Measurements from ENCODE around the gene ARL16. TPM values are rescaled to one million over a fixed set of nuclear protein-coding genes. Genes with fewer than 3 reads are reported as not detected.

The ARL16 gene
- total and polyA plus RNA-seq, 3 donors from 2014 or later: 35.7 to 55.8 (median 44.2) TPM

- TF ChIP-seq CTCF (IDR thresholded peaks at IDR 0.05) (no peak), POLR2A (IDR thresholded peaks at IDR 0.05) (no peak)
- Histone ChIP-seq H3K27me3 (no peaks in the 10 kb centered on the region), H3K4me3 (no peak overlapping the region), H3K9me3 (no peaks in the 10 kb centered on the region), H3K4me1 (no peaks in the 10 kb centered on the region), H3K27ac (no peak overlapping the region), H3K36me3 (ENCODE audit: low read depth, missing control alignments) (no peaks in the 10 kb centered on the region)
- no peak for DNase-seq
- 79 to 80% methylated on average over 5 of the region's 5 CpGs for WGBS, 2 donors
- intact Hi-C loops (cut with DNase I; ENCODE audit: low total_unique reads): no loop called here
Observed at GRCh38 chr17:81659038-81659437, 24.6 kb downstream of the ARL16 start.

- Histone ChIP-seq H3K27ac (no peak overlapping the region), H3K9me3 (no peaks in the 10 kb centered on the region), H3K36me3 (ENCODE audit: low read depth, missing control alignments) (no peaks in the 10 kb centered on the region), H3K27me3 (no peaks in the 10 kb centered on the region), H3K4me1 (no peaks in the 10 kb centered on the region), H3K4me3 (no peak overlapping the region)
- intact Hi-C loops (cut with DNase I; ENCODE audit: low total_unique reads): no loop called here
- 76 to 89% methylated on average over 3 to 4 of the region's 4 CpGs for WGBS, 2 donors
- DNase-seq: no peak
- TF ChIP-seq CTCF (IDR thresholded peaks at IDR 0.05): no peak
- TF ChIP-seq POLR2A (IDR thresholded peaks at IDR 0.05): no peak
Observed at GRCh38 chr17:81656835-81657234, 26.8 kb downstream of the ARL16 start.

- H3K4me1 ChIP-seq: no peaks in the 10 kb centered on the region
- no peaks in the 10 kb centered on the region for H3K27me3 ChIP-seq
- 83 to 91% methylated on average over 11 to 15 of the region's 15 CpGs for WGBS, 2 donors
- H3K9me3 ChIP-seq: no peaks in the 10 kb centered on the region
- no peak for DNase-seq
- TF ChIP-seq CTCF (IDR thresholded peaks at IDR 0.05) (no peak), POLR2A (IDR thresholded peaks at IDR 0.05) (no peak)
- intact Hi-C loops (cut with DNase I; ENCODE audit: low total_unique reads): no loop called here
- no peaks in the 10 kb centered on the region for H3K36me3 ChIP-seq (ENCODE audit: low read depth, missing control alignments)
- H3K27ac ChIP-seq: no peak within 1 kb of the TSS
- H3K4me3 ChIP-seq: no peak within 1 kb of the TSS
Observed at GRCh38 chr17:81656118-81656743, 27.4 kb downstream of the ARL16 start, which contains the start of gene PDE6G. Gene PDE6G, minus strand, starts transcription at chr17:81656542. Its CDS starts 3,237 bp downstream, at chr17:81653305.

- DNase-seq: no peak
- Histone ChIP-seq H3K27ac (no peak overlapping the region), H3K9me3 (no peaks in the 10 kb centered on the region), H3K36me3 (ENCODE audit: low read depth, missing control alignments) (no peaks in the 10 kb centered on the region), H3K4me1 (no peaks in the 10 kb centered on the region), H3K27me3 (no peaks in the 10 kb centered on the region), H3K4me3 (no peak overlapping the region)
- 53 to 77% methylated on average over 7 to 14 of the region's 18 CpGs for WGBS, 2 donors
- TF ChIP-seq CTCF (IDR thresholded peaks at IDR 0.05): no peak
- TF ChIP-seq POLR2A (IDR thresholded peaks at IDR 0.05): no peak
- intact Hi-C loops (cut with DNase I; ENCODE audit: low total_unique reads): no loop called here
Observed at GRCh38 chr17:81655378-81656117, 28.0 kb downstream of the ARL16 start.

All from testis (tissue), 3 donors.